Measurements from ENCODE around the gene BCAS3.

The BCAS3 gene

DNA sequence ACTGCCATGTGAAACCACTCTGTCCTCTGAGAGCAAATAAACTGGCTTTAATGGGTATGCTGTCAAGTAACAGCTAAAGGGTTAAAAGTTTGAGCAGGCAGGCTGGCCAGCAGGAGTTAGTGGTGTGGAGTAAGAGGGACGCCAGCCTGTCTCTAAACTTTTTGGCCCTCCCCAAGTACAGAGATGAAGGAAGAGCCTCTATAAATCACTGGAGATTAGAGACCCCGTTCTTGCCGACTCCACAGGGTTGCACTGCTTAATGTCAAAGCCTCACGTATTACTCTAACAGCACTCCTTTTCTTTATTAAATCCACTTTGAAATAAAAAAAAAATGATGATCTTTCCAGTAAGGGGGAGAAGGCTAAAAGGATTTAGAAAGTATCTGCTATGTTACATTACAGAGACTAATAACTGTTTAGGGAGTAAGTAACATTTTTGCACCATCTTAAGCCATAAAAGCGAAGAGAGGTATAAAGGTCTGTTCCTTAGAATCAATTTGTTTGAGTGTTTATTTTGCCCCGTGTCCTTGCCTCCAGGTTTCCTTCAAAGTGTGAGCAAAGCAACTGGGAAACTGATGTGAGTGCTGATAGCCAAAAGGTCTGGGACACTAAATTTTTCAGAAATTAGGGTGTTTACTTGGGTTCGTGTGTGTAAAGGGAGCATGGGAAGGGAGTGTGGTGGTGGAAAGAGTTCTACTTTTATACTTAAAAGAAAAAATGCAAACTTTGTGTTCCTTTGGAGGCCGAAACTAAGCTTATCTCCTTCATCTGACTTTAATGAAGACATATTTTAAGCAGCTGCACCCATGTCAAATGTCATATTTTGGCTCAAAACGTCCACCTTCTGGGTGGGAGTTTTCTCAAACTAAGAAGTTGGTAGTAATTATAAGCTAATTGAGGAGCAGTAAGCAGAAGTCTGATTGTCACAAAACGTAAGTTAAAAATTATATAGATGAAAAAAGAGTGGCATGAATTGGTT lies 612.0 kb downstream of the BCAS3 start:
- no peak for DNase-seq (ENCODE audit: low read depth, low spot score)

GRCh38 chr17:61291451-61292285 lies 614.0 kb downstream of the BCAS3 start:
- DNase-seq (ENCODE audit: low read depth, low spot score), result no peak

DNA sequence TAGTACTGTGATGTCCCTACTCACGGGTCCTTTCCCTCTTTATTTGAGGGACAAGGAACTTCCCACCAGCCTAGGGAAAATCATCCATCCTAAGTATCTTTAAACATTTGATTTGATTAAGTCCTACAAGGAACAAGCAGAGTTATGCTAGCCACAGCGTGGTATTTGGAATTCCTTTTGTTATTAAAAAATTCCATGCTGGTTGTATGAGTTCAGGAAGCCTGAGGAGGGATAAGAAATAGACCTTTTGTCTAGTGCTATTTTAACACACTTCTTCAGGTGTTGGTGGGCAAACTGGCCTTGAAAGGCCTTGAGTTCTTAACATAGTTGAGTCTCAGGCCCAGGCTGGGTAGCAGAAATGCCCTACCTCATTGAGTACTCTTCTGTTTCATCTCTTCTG lies 616.6 kb downstream of the BCAS3 start:
- no peak for DNase-seq (ENCODE audit: low read depth, low spot score)

DNA sequence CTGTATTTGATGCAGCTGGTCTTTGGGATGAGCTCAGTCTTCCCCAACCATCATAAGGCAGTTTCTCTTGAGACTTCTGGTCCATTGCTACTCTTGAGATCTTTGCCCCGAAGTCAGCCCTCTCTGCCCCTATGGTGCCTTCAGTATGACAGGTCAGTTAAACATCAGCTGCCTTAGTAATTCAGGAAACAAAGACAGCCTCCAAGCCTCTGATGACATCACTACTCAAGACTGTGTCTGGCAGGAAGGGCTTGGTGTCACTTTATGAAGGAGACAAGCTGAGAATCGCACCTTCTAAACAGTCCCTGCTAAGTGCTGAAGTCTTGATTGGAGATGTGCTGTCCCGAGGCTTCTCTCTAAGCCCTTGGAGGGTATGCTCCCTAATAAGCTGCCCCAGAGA lies 617.1 kb downstream of the BCAS3 start:
- no peak for DNase-seq (ENCODE audit: low read depth, low spot score)

- no peak for DNase-seq (ENCODE audit: low read depth, low spot score)
Observed at GRCh38 chr17:61296058-61296457, 618.4 kb downstream of the BCAS3 start.

- no peak for DNase-seq (ENCODE audit: low read depth, low spot score)
Observed at GRCh38 chr17:61299517-61300513, 622.2 kb downstream of the BCAS3 start.

GRCh38 chr17:61302953-61303816 lies 625.5 kb downstream of the BCAS3 start:
- no peak for DNase-seq (ENCODE audit: low read depth, low spot score)

GRCh38 chr17:61303817-61304096 lies 626.1 kb downstream of the BCAS3 start:
- DNase-seq (ENCODE audit: low read depth, low spot score), result no peak

- no peak for DNase-seq (ENCODE audit: low read depth, low spot score)
Observed at GRCh38 chr17:61305024-61305423, 627.4 kb downstream of the BCAS3 start.

DNA sequence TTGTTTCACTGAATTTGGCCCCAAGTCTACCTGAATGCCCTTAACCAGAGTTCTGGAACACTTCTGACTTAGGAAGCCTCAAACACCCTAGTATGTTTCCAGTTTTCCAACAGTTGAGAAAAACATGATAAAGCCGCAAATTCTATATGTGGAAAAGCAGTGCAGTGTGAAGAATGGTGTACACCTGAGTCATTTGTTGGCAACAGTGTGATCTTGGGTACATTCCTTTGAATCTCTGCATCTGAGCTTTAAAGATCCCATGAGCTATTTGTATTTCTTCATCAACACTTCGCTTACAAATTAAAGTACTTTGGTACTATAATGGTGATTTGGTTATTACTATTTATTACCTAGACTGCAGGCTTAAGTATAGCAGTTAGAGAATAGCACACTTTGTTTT lies 628.4 kb downstream of the BCAS3 start:
- DNase-seq (ENCODE audit: low read depth, low spot score), result no peak

DNA sequence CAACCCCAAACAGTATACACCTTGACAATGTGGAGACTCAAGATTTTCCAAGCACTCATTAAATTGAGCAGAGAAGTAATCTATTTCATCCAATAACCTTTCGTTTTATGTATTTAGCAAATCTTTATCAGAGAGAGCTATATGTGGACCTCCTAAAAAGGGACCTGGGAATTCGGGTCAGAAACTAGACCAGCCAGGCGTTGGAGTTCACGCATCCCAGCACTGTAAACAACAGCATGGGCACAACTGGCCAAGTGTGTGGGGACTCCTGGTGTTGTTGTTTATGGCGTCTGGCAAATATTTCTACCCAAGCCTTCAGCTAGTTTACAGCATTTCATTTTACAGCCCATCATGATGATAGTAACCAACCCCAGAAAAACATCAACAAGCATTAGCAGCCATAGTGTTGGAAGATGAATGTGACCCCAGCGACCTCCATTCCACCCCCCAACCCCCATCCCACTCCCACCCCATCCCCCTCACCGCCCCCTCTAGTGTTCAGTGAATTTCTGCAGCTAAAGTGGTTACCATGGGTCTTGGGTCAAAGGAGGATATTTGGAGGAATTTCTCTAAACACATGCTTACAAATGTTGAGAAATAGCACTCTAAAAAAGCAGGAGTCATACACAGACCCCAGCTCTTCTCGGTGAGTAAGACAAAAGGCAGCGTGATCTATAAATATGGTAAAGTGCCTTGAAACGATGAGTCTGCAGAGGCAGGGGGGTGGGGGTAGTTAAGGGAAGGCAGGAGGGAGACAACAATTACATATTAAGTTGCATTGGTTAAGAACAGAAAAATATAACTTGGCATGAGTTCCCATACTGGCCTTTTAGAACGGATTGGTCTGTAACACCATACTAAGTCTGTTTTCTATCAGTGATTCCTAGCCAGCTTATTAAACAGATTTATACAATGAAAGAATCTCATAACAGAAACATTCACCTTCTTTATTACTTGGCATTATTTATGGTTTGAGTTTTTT lies 630.5 kb downstream of the BCAS3 start:
- no peak for DNase-seq (ENCODE audit: low read depth, low spot score)

- DNase-seq (ENCODE audit: low read depth, low spot score), result no peak
Observed at GRCh38 chr17:61309362-61310256, 632.0 kb downstream of the BCAS3 start.

GRCh38 chr17:61310590-61310989 lies 632.9 kb downstream of the BCAS3 start:
- no peak for DNase-seq (ENCODE audit: low read depth, low spot score)

DNA sequence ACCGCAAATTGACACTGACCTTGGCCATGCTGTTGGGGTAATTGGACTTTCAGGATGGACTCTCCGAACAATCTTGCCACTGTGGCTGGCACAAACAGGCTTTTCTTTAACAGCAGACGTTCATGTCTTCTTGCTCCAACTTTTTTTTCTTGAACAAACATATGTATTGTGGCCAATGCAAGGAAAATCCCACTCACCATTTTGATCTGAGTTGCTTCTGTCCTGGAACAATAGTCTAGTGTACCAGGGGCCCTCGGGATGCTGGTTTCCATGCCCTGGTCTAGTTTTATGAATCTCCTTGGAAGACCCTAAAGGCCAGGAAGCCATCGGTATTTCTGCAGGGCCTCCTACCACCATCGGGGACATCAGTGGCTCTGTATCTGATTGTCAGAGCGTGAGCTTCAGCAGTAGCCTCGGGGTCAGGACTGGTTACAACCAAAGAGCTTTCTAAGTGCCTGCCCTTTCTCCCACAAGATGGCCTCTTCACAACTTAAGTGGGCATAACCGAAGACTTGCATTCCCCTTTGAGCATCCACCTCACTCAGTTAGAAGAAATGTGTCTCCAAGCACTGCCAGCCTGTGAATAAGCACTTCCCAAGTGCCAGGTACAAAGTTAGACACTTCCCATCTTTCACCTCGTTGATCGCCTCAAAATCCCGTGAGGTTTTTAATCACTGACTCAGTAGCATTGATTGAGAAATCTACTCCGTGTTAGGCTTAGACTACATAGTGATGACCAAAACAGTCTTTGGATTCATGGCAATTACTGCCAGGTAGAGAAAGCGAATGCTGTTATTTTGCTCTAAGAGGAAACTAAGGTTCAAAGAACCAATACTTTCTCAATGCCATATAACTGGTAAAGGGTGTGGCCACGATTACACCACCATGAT lies 635.0 kb downstream of the BCAS3 start:
- DNase-seq (ENCODE audit: low read depth, low spot score), result no peak

DNA sequence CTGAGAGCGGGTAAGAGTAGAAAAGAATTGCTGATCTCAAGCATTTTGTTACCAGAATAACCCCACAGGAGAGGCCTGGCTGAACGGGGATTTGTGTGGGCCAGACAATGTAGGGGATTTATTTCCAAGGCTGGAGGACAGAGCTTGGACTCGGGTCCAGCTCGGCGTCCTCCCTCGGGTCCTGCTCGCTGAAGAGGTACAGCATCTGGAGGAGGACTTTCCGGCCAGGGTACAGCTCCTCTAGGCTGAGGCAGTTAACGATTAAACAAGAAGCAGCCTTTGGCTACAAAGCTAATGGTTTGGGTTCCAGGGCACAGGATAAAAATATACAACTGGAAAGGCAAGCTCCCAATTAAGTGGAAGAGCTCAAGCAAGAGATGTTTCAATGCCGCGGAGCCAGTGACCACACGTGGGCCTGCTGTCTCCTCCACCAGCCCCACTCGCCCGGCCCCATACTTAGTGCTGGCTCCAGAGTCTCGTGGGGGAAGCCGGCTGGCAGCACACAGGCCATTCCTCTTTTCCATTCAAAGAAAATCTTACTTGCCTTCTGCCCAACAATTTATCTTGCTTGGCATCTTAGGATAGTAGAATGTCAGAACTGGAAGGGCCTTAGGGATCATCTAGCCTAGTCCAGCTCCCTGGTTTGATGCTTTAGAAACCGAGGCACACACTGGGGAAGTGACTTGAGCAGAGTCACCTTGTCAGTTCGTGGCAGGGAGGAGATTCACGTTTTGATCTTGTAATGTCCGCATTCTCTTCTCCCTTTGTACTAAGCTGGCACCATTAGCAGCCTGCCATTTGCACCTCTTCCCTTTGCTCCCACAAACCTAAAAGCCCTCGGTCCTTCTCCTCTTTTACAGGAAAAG lies 636.0 kb downstream of the BCAS3 start:
- no peak for DNase-seq (ENCODE audit: low read depth, low spot score)

DNA sequence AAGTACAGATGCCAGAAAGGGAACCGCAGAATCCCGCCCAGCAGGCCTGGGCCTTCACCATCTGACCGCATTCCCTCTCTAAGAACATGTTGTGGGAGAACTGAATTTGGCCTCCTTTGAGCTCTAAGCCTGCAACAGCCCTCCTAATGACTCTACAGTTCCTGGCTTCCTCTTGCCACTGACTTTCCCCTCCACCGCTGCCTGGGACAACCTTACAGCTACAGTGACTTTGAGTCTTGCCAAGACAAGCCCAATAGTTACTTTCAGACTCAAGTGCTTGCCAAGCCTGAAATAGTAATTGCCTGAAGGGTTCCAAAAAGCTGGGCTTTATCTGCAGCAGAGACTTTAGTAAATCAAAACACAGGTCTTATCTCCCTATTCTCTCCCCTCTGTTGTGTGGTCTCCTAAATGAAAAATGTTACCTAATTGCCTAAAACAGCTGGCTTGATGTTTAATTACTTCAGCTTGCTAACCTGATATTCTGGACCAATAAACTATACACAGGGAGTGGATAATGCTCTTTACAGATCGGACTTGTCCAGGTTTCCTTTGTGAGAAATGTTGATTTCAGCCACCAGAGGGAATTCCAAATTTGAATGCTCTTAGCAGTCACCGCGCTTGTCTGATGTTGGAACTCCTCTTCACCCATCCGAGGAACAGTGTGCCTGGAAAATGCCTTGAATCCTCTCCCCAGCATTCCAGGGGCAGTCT lies 636.9 kb downstream of the BCAS3 start:
- DNase-seq (ENCODE audit: low read depth, low spot score), result no peak

All from activated naive CD8-positive, alpha-beta T cell treated with anti-CD3 and anti-CD28 coated beads, Interleukin-2, amount 50 U/mL, for 16 hours (primary cell).